GM19043 (cell line): ENCODE measurements around the gene NKD1.

ENCODE experiments used
- ATAC-seq: cut with Tn5 transposase; IDR thresholded peaks from one replicate; pipeline ENCODE4 v1.9.1; 2021; ENCODE audit warnings: low read depth; ENCODE audit not compliant: unreplicated experiment

NKD1 gene

GRCh38 chr16:50681021-50681885, 133.1 kb downstream of the NKD1 start, which contains the start of gene SNX20:
Gene SNX20, minus strand, starts transcription at chr16:50681312. Its CDS starts 3,786 bp downstream, at chr16:50677526.
- peak; percentile 47 for ATAC-seq

- peak; percentile 65 for ATAC-seq
Measured at GRCh38 chr16:50683689-50684374, 135.6 kb downstream of the NKD1 start.

GRCh38 chr16:50684823-50685461, 136.7 kb downstream of the NKD1 start:
- no peak for ATAC-seq

- ATAC-seq: no peak
Measured at GRCh38 chr16:50685462-50686063, 137.4 kb downstream of the NKD1 start.

GRCh38 chr16:50688083-50688482, 139.9 kb downstream of the NKD1 start:
- no peak for ATAC-seq

DNA sequence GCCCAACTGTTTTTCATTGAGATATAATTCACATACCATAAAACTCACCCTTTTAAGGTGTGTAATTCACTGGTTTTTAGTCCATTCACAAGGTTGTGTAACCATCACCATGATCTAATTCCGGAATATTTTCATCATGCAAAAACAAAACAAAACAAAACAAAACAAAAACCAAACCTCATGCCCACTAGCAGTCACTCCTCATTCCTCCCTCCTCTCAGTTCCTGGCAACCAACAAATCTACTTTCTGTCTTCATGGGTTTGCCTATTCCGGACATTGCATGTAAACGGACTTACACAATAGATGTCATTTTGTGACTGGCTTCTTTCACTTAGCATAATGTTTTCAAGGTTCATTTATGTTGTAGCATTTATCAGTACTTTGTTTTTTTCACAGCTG, 140.7 kb downstream of the NKD1 start:
- no peak for ATAC-seq

DNA sequence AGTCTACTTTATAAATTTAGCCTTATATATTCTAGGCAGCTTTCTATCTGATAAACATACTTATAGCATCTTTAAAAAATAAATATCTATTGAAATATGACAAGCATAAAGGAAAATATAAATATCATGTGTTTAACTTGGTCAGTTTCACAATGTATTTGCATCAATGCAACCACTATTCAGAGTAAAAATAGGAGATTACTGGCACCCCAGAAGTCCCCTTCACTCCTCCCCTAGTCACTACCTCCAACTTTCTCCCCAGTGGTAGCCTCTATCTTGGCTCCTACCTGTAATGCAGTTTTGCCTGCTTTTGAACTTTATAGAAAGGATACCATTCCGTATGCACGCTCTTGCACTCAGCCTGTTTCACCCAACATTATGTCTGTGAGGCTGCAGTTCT, 142.0 kb downstream of the NKD1 start:
- no peak for ATAC-seq

DNA sequence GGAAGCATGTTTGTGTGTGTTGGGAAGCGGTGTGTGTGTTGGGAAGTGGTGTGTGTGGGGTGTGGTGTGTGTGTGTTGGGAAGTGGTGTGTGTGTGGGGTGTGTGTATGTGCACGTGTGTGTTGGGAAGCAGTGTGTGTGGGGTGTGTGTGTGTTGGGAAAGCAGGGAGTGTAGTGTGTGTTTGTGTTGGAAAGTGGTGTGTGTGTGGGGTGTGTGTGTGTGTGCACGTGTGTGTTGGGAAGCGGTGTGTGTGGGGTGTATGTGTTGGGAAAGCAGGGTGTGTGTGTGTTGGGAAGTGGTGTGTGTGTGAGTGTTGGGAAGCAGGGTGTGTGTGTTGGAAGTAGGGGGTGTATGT, 144.4 kb downstream of the NKD1 start:
- ATAC-seq: no peak

- ATAC-seq: no peak
Measured at GRCh38 chr16:50692999-50693781, 145.0 kb downstream of the NKD1 start, which contains the start of gene NOD2. Gene NOD2, plus strand, starts transcription at chr16:50693606. Its CDS starts 5,890 bp downstream, at chr16:50699496.

DNA sequence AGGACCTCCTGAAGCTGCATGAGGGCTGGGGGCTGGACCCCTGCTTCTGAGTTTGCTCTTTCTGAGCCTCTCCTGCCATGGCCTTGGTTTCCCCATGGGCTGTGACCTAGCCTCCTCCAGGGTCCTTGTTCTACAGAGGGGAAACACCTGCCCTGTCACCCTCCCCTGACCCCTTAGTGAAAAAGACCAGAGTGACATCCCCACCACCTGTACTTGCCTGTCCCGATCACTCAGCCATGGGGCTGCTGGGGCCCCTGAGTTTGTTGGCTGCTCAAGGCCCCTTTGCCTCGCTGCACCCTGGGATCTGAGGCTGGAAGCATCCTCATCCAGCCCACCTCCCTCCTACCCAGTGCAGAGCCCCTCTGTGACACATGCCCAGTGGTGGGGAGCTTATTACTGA, 146.0 kb downstream of the NKD1 start:
- ATAC-seq: no peak

- ATAC-seq: no peak
Measured at GRCh38 chr16:50695017-50696000, 147.1 kb downstream of the NKD1 start.

- ATAC-seq: peak; percentile 36
Measured at GRCh38 chr16:50696126-50696525, 147.9 kb downstream of the NKD1 start.

DNA sequence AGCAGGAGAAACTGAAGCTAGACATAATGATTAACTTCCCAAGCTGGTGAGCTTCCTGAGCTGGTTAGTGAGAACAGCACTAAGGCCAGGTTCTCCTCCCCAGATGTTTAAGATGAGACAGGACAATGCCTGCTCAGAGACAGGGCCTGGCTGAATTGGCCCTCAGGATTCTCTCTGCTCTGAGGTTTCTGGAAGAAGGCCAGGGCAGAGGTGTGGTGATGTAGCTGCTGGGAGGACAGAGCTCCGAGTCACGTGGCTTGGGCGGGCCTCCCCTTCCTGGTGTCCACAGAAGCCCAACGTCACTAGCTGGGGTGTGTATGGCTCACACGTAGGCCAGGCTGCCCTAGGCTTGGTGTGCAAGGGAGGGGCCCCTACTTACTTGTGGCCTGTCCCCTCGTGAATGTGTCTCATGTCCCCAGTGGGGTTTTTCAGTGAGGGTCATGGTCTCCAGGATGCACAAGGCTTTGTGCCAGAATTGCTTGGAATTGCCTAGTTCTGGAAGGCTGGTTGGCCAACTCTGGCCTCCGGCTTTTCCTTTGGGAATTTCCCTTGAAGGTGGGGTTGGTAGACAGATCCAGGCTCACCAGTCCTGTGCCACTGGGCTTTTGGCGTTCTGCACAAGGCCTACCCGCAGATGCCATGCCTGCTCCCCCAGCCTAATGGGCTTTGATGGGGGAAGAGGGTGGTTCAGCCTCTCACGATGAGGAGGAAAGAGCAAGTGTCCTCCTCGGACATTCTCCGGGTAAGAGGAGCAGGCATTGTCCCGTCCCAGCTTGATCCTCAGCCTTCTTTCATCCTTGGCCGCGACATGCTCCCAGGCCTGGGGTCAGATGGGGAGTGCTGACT, 148.6 kb downstream of the NKD1 start:
- peak; percentile 59 for ATAC-seq

DNA sequence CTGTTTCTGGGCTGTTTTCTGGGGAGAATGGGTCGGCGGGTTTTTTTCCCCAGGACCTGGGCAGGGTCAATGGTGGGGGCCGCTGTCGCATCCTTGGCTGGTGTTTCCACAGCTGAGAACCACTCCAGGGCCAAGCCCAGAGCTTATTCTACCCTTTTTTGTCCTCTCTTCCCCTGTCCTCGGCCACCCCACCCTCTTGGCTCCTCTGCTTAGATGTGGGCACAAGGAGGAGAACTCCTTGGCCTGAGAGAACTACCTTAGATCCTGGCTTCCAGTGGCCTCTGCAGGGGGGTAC, 149.2 kb downstream of the NKD1 start:
- no peak for ATAC-seq

DNA sequence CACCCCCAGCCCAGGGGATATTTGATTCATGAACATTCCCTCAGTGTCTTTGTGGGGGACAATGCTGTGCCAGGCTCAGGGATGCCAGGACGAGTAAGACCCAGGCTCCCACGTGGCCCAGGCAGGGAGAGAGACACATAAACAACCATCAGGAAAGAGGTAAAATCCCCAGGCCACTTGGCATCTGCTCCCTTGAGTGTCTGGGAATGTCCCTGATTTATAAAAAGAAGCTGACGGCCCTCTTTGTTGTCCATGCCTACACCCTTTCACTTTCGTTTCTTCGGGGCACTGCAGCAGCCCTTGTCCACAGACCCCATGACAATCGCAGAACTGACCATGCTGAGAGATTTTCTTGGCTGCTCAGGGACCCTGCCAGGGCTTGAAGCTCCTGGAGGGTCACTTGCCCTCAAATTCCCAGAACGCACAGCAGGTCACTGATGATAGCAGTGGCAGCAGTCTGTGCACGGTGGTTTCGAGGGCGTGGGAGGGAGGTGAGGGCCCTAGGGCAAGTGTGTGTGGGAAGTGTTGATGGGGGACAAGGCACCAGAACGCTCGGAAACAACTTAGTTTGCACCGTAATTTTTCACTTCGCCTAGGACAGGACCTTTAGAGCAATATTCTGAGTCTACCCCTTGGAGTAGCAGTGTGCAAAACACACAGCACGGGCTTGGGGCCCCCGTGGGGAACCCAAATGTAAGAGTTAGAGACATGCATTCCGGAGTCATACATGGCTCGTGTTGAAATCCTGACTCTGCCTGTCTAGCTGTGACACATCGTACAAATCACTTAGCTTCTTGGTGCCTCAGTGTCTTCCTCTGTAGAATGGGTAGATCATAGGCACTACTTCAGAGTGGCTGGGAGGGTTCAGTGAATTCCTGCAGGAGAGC, 149.9 kb downstream of the NKD1 start:
- ATAC-seq: no peak
